SU-DHL-6 (cell line): ENCODE measurements around the gene TAOK2.

Source experiments
- H2AFZ ChIP-seq: fragments of 200-600 bp; sonication (generic); 2 replicates; pipeline ENCODE4 v1.6.1; 2014; ENCODE audit warnings: low read depth, mild to moderate bottlenecking, moderate library complexity, mixed read lengths, antibody characterized with exemption, low read length; ENCODE audit not compliant: severe bottlenecking
- H3F3A ChIP-seq: fragments of 200-600 bp; shearing (Covaris generic); 2 replicates; pipeline ENCODE4 v1.6.0; 2016; ENCODE audit warnings: antibody characterized with exemption, mild to moderate bottlenecking; ENCODE audit not compliant: insufficient read depth
- H3K27ac ChIP-seq: fragments of 200-600 bp; sonication (generic); 2 replicates; pipeline ENCODE4 v1.5.1; 2016; ENCODE audit warnings: low read depth, mild to moderate bottlenecking, low read length, moderate library complexity, mixed read lengths
- H3K27me3 ChIP-seq: fragments of 200-600 bp; sonication (generic), shearing (Covaris generic); 2 replicates; pipeline ENCODE4 v1.6.0; 2014; ENCODE audit warnings: mild to moderate bottlenecking, low read length
- H3K36me3 ChIP-seq: fragments of 200-600 bp; sonication (generic); 2 replicates; pipeline ENCODE4 v1.6.1; 2014; ENCODE audit warnings: mild to moderate bottlenecking, low read length, mixed read lengths
- H3K4me2 ChIP-seq: fragments of 300-600, 200-600 bp; shearing (Covaris generic), sonication (generic); 2 replicates; pipeline ENCODE4 v1.6.0; 2014; ENCODE audit warnings: low read length, low read depth, mild to moderate bottlenecking; ENCODE audit not compliant: poor library complexity, severe bottlenecking
- H3K4me3 ChIP-seq: fragments of 200-600 bp; sonication (generic); 2 replicates; pipeline ENCODE4 v1.5.1; 2014; ENCODE audit warnings: antibody characterized with exemption, low read length, mild to moderate bottlenecking, mixed read lengths; ENCODE audit not compliant: insufficient read depth, poor library complexity, severe bottlenecking
- H3K79me2 ChIP-seq: fragments of 200-600 bp; sonication (generic); 2 replicates; pipeline ENCODE4 v1.6.1; 2014; ENCODE audit warnings: mild to moderate bottlenecking, low read length, moderate library complexity; ENCODE audit not compliant: insufficient read depth
- H3K9ac ChIP-seq: fragments of 200-600 bp; sonication (generic); 2 replicates; pipeline ENCODE4 v1.7.0; 2014; ENCODE audit warnings: mild to moderate bottlenecking, low read length
- H3K9me2 ChIP-seq: fragments of 200-600 bp; sonication (generic); replicated peaks from 2 replicates; pipeline ENCODE4 v1.6.1; 2014; ENCODE audit warnings: low read length; ENCODE audit not compliant: insufficient read depth
- H3K9me3 ChIP-seq: fragments of 200-600 bp; sonication (generic); 2 replicates; pipeline ENCODE4 v1.6.1; 2014; ENCODE audit warnings: low read length, mixed read lengths; ENCODE audit not compliant: insufficient read depth
- H4K20me1 ChIP-seq: fragments of 200-600 bp; sonication (generic); 2 replicates; pipeline ENCODE4 v1.6.1; 2014; ENCODE audit warnings: low read depth, mild to moderate bottlenecking, antibody characterized with exemption, low read length, moderate library complexity, mixed read lengths
- CTCF ChIP-seq: fragments of 200-600 bp; sonication (generic); IDR thresholded peaks from one replicate; pipeline ENCODE4 v1.5.1; 2017; ENCODE audit warnings: antibody characterized with exemption, mild to moderate bottlenecking, low read length, moderate library complexity; ENCODE audit not compliant: insufficient read depth, poor library complexity, severe bottlenecking
- EZH2phosphoT487 ChIP-seq: fragments of 200-600 bp; sonication (generic), shearing (Covaris generic); conservative IDR thresholded peaks from 2 replicates; pipeline ENCODE4 v1.6.1; 2018; ENCODE audit warnings: mild to moderate bottlenecking, antibody characterized with exemption, low read length, moderate library complexity, mixed read lengths

The TAOK2 gene

GRCh38 chr16:30028438-30029076, 54.9 kb downstream of the TAOK2 start:
- no peak overlapping the region for H3K4me3 ChIP-seq
- TF ChIP-seq EZH2phosphoT487 (no peak), CTCF (no peak)
- no peak overlapping the region for H3K4me2 ChIP-seq
- no peaks in the 10 kb centered on the region for H4K20me1 ChIP-seq
- H3K27ac ChIP-seq: no peak overlapping the region
- H3F3A ChIP-seq: no peaks in the 10 kb centered on the region
- no peak overlapping the region for H2AFZ ChIP-seq
- no peaks in the 10 kb centered on the region for H3K9me3 ChIP-seq
- no peaks in the 10 kb centered on the region for H3K9me2 ChIP-seq
- H3K36me3 ChIP-seq: no peaks in the 10 kb centered on the region
- H3K9ac ChIP-seq: no peak overlapping the region
- no peaks in the 10 kb centered on the region for H3K79me2 ChIP-seq
- no peaks in the 10 kb centered on the region for H3K27me3 ChIP-seq

GRCh38 chr16:30030011-30030685, 56.5 kb downstream of the TAOK2 start:
- no peaks in the 10 kb centered on the region for H3K79me2 ChIP-seq
- no peak overlapping the region for H3K4me2 ChIP-seq
- no peaks in the 10 kb centered on the region for H4K20me1 ChIP-seq
- no peak overlapping the region for H3K27ac ChIP-seq
- no peaks in the 10 kb centered on the region for H3K9me3 ChIP-seq
- no peak overlapping the region for H3K4me3 ChIP-seq
- no peak overlapping the region for H3K9ac ChIP-seq
- no peak for TF ChIP-seq CTCF
- no peak for TF ChIP-seq EZH2phosphoT487
- no peaks in the 10 kb centered on the region for H3F3A ChIP-seq
- no peaks in the 10 kb centered on the region for H3K9me2 ChIP-seq
- no peaks in the 10 kb centered on the region for H3K36me3 ChIP-seq
- H3K27me3 ChIP-seq: no peaks in the 10 kb centered on the region
- no peak overlapping the region for H2AFZ ChIP-seq

GRCh38 chr16:30030841-30031413, 57.3 kb downstream of the TAOK2 start, which contains the start of gene TLCD3B:
Gene TLCD3B (minus strand): TSS chr16:30031271. CDS start chr16:30030527, 744 bp downstream.
- H3K4me2 ChIP-seq: no peak within 1 kb of the TSS
- no peaks in the 10 kb centered on the region for H3K27me3 ChIP-seq

More at GRCh38 chr16:30030841-30031413, 57.3 kb downstream of the TAOK2 start, which contains the start of gene TLCD3B:
- Histone ChIP-seq H3K4me3 (no peak within 1 kb of the TSS), H3K79me2 (no peaks in the 10 kb centered on the region), H3K9me3 (no peaks in the 10 kb centered on the region), H3K36me3 (no peaks in the 10 kb centered on the region), H3K9me2 (no peaks in the 10 kb centered on the region), H3K27ac (no peak within 1 kb of the TSS), H3K9ac (no peak within 1 kb of the TSS), H3F3A (no peaks in the 10 kb centered on the region), H2AFZ (no peak within 1 kb of the TSS), H4K20me1 (no peaks in the 10 kb centered on the region)
- no peak for TF ChIP-seq CTCF
- no peak for TF ChIP-seq EZH2phosphoT487
